NCI-H2029 treated with DMSO at 0.1 percent for 48 hours (cell line): ENCODE measurements around the gene PDC.

Source experiments
- DNase-seq: peaks from one replicate; lab custom pipeline; 2025; lab: John Stamatoyannopoulos, UW

Gene PDC

DNA sequence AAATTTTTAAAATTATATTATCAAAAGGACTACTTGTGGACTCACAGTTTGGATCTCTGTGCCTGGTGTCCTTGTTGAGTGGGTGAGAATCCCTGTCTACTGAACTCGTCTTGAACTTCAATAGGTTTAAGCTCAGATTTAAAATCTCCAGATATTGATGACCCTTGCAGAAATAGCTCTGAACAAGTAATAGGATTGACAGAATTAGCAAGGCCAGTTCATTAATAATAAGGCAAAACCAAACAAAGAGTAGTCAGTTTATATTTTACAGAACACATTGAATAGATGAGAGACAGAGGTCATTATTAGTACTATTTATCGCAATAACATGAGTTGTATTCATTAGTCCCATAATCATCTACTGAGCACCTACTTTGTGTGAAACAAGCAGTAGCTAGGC lies at the start of gene PDC:
Gene PDC (minus strand): TSS at position 101 of the 400 bp plus-strand sequence. CDS start 11,655 bp downstream, outside the sequence.
- DNase-seq = no peak

DNA sequence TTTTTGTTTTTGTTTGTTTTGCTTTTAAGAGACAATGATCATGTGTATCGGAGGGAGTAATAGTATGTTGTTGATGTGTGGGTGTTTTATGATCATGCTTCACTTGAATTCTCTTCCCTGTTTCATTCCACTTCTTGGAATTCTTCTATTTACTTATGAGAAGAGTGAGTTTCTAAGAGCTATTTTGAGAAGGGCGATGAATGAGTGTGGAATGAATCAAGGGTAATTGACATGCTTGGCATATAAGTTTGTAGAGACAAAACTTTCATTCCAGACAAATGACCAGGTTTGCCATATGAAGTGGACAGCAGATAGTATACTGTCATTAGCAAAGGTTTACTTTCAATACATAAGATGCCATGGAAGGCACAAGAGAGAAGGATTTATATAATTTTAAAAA lies 42.3 kb upstream of the PDC start:
- no peak for DNase-seq

DNA sequence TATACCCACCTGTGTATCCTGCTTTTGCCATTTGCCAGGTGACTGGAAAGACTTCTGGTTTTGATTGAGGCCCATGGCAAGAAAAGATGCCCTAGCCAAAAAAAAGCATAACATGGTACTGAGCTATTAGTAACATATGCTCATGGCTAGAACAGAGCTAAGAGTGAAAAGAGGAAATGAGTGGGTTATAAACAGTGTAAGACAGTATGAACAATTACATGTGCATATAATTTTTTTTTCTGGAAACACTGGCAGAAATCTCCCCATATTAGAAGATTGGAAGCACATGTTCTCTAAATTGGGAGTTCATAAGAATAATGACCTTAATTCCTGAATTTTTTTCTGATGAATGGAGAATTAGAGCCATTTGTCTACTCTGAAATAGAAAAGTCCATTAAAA lies 41.2 kb upstream of the PDC start:
- DNase-seq = no peak

DNA sequence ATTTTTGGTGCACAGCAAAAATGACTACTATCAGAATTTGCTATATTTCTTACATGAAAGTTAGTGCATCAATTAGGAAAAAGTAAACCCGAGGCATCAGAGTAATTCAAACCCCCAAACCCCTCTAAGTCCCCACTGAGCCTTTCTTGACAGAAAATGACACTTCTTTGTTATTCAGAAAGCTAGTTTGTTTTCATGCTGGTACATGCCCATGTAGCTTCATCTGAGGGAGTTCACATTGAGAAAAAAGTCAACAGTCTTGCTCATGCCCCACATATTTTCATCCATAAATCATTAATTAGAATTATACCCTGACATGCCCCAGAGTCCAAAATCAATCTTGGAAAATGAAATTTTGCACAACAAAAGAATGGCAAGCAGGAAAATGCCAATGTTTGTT lies 39.9 kb upstream of the PDC start:
- no peak for DNase-seq

DNA sequence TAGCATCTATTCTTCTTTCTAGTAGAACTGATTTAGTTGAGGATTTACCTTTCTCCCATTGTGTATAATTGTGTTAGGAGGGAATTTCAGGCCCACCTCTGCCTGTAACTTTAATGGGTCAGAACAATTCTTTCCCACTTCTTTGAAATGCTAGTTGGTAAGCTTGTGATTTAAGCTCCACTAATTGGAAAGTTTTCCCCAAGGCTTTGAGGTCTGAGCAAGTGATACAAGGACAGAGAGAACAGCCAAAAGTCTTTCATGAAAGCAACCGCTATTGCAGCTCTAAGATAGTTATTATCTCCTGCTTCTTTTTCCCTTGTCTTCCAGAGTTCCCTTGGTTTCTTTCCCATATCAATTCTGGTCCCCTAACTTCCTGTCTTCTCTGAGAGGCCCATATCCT lies 38.7 kb upstream of the PDC start:
- DNase-seq = no peak

DNA sequence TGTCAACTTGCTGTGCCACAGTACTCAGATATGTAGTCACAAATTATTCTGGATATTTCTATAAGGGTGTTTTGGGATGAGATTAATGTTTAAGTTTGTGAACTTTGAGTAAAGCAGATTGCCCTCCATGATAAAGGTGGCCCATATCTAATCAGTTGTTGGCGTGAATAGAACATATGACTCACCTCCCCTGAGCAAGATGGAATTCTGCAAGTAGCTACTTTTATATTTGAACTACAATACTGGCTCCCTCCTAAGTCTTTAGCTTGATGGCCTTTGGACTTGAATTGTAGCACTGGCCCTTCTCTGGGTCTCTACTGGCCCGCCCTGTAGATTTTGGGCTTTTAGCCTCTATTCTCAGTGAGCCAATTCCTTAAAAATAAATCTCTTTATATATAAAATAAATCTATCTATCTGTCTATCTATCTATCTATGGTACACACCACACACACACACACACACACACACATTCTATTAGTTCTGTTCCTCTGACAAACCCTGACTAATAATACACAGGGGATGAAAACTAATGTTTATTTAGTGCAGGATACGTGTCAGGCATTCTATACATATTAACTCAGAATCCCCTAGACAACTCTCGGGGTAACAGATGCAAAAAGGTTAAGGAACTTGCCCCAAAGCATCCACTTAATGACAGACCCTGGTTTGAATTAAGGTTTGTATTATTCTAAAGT lies 37.9 kb upstream of the PDC start:
- no peak for DNase-seq

DNA sequence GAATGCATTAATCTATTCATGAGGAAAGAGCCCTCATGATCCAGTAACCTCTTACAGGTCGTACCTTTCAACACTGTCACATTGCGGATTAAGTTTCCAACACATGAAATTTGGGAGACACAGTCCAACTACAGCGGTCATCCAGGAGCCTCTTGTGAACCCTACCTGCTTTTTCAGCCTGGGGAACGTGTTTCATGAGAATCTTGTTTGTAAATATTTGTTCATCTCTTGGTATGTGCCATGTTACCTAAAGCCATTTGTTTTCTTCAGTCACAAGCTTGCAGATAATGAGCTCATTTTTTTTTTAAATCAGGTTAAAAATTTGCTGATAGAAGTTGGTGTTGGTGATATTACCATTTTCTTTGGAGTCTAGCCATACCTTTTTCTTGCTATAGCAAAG lies 37.2 kb upstream of the PDC start:
- no peak for DNase-seq

DNA sequence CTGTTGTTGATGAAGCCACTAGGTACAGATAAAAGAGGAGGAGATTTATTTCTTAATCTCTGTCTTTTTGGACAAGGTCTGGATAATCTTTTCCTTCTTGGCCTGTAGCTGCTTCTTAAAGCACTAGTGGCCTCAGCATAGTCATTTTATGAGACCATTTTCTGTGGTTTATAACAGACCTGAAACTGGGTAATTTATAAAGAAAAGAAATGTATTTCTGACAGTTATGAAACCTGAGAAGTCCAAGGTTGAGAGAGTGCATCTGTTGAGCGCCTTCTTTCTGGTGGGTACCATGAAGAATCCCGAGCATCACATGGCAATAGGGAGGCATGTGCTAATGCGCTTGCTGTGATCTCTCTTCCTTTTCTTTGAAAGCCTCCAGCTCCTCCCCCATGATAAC lies 36.7 kb upstream of the PDC start:
- DNase-seq = no peak

DNA sequence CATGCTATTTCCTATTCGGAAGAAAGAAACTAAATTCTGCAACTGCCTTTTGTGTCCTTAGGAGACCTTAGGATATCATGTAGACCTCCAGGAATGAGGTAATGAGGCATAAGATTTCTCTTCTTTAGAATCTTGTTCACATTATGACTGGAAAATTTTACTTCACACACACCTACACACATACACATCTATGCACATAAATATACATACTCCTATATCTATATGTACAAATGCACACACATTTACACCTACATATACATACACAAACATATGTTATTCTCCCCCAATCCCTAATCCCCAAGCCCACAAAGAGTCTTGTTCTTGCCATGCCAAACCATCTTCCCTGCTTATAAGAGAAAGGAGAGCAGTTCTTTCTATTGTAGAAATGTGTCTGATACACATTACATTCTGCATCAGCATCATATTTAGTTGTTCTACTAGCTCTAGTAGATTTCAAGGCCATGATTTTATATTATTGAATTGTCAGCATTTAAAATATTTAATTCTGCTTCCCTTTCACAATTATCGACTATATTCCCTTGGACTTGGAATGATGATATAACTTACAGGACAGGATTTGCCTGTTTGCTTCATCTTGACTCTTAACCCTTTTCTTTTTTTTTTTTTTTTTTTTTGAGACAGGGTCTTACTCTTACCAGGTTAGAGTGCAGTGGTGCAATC lies 35.4 kb upstream of the PDC start:
- no peak for DNase-seq

DNA sequence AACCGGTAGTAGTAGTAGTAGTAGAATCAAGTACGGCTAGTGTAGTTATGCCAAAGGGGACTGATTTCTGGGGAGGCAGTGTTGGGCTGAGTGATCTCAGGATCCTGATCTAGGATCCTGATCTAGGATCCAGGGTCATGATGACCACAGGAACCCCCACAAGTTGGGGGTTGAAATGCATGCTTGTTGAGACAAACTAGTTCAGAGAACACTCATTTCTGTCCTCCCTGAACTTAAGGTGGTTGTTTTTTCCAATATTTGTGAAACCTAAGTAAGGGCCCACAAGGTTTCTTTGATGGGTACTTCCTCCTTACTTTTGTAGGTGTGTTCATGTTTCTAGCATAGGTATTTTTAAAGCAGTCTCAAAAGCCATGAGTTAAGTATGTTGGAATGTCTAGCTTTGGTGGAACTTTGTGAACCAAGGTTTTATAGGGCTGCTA lies 33.9 kb upstream of the PDC start:
- no peak for DNase-seq

DNA sequence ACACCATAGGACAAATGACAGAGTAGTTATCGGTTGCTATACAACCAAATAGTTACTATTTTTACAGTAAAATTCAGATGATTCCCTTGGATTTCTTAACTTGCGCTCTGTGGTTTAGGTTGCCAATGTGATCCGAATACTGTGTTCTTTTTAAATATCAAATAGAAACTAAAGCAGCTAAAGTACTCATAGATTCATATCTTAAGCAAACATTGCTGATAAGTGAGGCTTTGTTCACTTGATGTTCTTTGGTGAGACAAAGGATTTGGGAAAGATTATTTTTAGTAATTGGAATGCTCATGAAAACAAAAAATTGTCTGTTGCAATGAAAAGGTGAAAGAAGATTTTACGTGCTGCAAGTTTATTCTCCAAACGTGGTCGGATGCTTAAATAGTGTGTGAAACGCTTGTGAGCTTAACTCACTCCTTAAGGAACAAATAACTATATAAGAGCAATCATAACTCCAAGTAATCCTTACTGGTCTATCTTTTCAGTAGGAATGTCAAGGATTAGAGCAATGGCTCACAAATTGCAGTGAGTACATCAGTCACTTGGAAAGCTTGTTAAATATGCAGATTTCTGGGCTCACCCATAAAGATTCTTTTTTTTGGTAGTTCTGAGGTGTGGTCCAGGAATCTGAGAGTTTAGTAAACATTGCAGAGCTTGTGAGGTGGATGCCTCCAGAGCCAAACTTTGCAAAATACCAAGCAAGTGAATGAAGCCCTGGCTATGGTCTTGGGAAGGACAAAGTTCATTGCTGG lies 31.8 kb upstream of the PDC start:
- DNase-seq = no peak

DNA sequence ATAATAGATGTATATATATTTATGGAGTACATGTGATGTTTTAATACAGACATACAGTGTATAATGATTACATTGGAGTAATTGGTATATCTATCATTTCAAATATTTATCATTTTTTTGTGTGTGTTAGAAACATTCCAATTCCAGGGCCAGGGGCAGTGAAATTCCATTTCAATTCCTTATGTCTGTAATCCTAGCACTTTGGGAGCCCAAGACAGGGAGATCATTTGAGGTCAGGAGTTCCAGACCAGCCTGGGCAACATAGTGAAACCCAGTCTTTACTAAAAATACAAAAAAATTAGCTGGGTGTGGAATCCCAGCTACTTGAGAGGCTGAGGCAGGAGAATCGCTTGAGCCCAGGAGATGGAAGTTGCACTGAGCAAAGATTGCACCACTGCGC lies 30.4 kb upstream of the PDC start:
- DNase-seq = no peak

DNA sequence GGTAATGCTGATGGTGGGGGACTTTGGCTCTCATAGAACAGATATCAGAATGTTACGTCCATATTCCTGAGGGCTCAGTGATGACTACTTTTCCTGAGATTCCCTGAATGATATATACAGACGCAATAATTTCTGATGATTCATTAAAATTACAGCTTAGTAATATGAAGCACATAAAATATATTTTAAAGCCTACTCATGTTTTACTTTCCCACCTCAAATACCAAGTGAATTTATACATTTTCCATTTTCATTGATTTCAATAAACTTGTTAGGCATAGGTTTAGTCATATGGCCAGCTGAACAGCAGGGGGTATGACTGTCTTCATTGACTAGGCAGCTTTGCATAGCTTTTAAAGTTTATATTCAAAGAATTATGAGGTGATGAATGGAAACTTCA lies 26.2 kb upstream of the PDC start:
- DNase-seq = no peak

DNA sequence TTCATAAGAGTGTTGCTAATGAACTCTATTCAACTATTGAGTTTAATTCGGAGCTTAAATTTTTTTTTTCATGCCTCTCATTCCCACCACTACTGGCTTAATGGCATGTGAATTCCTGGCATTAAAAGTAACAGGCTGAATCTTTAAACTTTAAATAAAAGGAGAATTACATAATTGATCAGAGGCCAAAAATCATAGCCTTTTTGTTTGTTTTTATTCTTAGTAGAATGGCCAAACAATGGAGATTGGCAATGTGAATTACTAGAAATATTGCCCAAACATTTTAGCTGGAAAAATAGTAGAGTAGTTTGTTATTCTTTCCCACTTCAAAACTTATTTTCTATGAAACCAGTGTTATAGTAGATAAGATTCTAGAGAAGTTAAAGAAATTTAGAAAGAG lies 25.1 kb upstream of the PDC start:
- DNase-seq = no peak

DNA sequence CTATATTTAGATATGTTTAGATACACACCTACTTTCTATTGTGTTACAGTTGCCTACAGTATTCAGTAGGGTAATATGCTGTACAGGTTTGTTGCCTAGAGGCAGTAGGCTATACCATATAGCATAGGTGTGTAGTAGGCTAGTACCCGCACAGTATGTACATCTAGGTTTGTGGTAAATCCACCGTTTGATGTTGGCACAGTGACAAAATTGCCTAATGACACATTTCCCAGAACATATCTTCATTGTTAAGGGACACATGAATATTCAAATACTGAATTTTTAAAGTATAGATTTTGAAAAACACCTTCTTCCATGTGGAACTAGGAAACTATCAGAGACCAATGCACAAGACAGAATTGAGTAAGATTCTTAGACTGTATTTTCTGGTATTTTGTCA lies 22.6 kb upstream of the PDC start:
- DNase-seq = no peak

DNA sequence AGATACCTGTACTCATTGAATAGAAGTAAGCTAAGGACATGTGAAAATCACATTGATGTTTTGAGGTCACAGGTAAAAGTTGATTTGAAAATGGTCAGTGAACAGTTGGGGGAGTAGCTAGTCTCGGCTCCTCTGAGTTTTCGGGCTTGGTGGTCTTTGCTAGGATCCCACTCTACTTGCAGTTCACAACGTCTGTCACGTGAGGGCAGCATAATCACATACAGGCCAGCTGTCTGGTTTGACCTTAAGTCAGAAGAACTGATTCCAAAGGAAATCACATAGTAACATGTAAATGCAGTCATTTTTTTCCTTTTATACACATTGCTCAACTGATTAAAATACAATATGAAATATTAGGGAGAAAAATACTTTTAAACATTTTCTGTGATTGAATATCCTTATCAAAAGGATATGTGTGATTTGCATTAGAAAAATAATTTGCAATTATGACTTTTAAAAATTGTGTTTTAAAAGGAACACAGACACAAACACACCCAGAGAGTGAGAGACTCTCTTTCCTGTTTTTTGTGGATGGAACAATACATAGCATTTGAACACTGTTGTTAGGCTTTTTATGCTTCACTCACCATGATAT lies 21.8 kb upstream of the PDC start:
- DNase-seq = no peak

DNA sequence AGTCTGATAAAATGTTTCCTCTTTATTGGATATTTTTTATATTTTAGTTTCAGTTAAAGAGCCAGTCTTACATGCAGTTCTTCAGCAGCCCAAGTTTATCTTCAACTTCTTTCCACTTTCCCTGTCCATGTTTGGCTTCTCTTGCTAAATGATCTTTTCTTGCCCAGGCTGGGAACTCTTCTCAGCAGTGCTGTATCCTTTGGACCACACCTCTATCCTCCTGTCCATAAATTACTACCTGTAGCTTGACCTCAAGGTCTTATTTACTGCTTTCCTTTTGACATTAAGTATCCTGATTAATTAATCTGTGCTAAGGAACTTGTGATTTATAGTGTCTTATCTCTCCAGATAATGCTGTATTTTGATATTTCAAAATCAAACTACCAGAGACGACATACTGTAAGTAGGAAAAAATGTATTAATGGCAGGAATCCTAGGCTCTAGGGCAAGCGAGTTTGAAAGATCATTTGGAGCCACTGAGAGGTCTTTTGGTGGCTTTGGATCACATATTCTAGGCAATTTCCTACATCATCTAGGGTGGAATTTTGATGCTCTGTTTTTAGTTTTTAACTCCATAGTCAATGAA lies 20.5 kb upstream of the PDC start:
- DNase-seq = no peak

DNA sequence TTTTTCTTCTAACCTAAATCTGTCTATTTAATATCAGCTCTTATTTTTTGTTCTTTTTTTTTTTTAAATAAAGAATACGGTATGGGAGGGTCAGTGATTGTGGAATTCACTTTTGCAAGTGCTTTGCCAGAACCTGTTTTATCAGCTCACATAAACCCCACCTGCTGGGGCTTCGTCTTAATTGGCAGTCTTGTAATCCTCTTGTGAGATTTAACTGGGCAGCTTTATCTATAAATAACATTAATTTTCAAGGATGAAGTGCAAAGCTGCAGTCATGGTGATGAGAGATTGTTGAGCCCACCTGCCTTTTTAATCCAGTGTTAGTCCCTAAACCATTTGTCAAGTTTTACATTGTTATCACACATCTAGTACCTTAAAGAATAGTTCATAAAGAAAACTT lies 18.2 kb upstream of the PDC start:
- DNase-seq = no peak

DNA sequence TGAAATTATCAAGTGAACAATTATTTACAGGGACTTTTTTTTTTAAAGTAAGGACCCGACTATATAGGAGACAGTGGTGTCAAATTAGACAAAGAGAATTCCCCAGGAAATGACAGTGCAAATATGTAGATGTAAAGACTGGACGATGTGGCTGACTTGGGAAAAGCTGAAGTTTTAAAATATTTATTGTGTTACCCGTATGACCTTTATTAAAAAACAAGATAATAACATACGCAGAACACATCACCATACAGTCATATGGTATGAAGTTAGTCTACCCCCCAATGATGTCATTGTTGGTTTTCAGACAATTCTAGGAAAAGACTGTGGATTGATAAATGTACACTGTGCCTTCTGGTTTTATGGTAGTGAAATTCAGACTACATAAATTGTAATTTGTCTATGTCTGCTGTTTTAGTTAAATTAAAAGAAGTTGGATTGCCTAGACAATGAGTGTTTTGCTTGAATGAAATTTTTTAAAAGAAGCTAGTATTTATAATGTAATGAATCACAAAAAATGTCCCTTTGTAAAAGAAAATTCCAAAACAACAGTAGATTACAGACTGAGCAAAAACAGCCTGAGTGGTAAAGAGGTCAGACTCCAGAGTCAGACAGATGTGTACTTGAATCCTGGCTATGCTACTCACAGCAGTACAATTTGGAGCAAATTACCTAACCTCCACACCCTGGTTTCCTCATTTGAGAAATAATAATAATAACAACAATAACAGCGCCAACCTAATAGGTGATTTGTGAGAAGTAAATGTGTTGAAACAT lies 15.5 kb upstream of the PDC start:
- no peak for DNase-seq

DNA sequence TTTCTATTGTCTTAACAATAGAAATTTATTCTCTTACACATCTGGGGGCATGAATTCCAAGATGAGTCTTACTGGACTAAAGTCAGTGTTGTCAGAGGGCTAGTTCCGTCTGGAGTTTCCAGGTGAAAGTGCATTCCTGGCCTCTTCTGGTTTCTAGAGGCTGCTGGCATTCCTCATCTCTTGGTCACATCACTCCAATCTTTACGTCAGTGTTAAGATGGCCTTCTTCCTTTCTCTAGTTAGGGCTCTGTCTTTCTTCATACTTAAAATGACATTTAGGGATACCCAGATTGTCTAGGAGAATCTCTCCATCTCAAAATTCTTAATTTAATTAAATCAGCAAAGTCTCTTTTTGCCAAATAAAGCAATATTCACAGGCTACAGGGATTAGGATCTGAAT lies 13.3 kb upstream of the PDC start:
- DNase-seq = no peak

DNA sequence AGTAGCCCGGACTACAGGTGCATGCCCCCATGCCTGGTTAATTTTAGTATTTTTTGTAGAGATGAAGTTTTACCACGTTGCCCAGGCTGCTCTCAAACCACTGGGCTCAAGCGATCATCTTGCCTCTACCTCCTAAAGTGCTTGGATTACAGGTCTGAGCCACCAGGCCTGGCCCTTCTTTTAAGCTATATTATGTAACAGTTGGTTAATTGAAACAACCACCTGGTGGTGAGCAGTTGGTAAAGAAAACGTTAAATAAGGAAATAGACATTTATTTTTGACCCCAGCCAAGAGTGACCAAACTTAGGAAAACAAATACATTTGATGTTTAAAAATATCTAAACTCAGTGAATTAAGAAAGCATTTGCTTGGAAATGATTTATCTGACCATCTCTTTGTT lies 12.1 kb upstream of the PDC start:
- DNase-seq = no peak

DNA sequence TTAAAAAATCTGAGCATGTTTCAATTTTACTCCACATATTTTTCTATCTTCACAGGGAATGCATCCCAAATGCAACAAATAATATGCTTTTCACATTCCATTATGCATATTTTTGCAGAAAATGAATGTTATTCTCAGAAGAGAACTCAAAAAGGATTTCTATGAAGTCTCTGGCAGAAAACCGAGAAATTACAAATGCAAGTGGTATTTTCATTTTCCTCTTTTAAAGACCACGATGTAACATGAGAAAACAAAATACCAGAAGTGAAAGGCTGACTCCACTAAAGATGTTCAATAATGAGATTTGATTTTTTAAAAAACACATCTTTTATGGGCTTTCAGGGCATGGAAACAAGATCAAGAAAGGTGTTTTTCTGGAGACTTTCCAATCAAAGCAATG lies 5.0 kb upstream of the PDC start:
- DNase-seq = no peak
